Measurements from ENCODE around the gene WSCD2.

- no peak for TF ChIP-seq CTCF (IDR thresholded peaks at IDR 0.05)
- no peak for TF ChIP-seq POLR2A (IDR thresholded peaks at IDR 0.05)
- no peak for TF ChIP-seq POLR2AphosphoS5 (IDR thresholded peaks at IDR 0.05)
Measured at GRCh38 chr12:108236366-108236765, 107.3 kb downstream of the WSCD2 start.

Data from prostate gland (tissue), 2 donors.